DOHH2 (cell line): ENCODE results near the gene CATSPER4.

ENCODE experiments used
- H3F3A ChIP-seq: fragments of 200-600 bp; sonication (generic), shearing (Covaris generic); 2 replicates; pipeline ENCODE4 v1.6.0; 2016; ENCODE audit warnings: antibody characterized with exemption, mild to moderate bottlenecking; ENCODE audit not compliant: control insufficient read depth, insufficient read depth
- H3K27ac ChIP-seq: fragments of 200-600 bp; sonication (generic); 2 replicates; pipeline ENCODE4 v1.5.1; 2014; ENCODE audit warnings: low read depth, mild to moderate bottlenecking, low read length, moderate library complexity
- H3K27me3 ChIP-seq: fragments of 200-600 bp; sonication (generic); 2 replicates; pipeline ENCODE4 v1.6.1; 2014; ENCODE audit warnings: mild to moderate bottlenecking, low read length, mixed read lengths; ENCODE audit not compliant: control insufficient read depth
- H3K36me3 ChIP-seq: fragments of 200-600 bp; sonication (generic); 2 replicates; pipeline ENCODE4 v1.6.1; 2014; ENCODE audit warnings: mild to moderate bottlenecking, low read length, moderate library complexity, mixed read lengths; ENCODE audit not compliant: control insufficient read depth
- H3K4me1 ChIP-seq: fragments of 200-600 bp; sonication (generic); 2 replicates; pipeline ENCODE4 v1.6.1; 2014; ENCODE audit warnings: mild to moderate bottlenecking, low read length, mixed read lengths; ENCODE audit not compliant: control insufficient read depth
- H3K4me2 ChIP-seq: fragments of 200-600 bp; sonication (generic); 2 replicates; pipeline ENCODE4 v1.6.0; 2014; ENCODE audit warnings: mild to moderate bottlenecking, low read length, moderate library complexity
- H3K4me3 ChIP-seq: fragments of 200-600 bp; sonication (generic); 2 replicates; pipeline ENCODE4 v1.5.1; 2014; ENCODE audit warnings: mild to moderate bottlenecking, low read length, mixed read lengths
- H3K79me2 ChIP-seq: fragments of 200-600 bp; sonication (generic); 2 replicates; pipeline ENCODE4 v1.6.1; 2014; ENCODE audit warnings: mild to moderate bottlenecking, low read length, mixed read lengths; ENCODE audit not compliant: control insufficient read depth
- H3K9me2 ChIP-seq: fragments of 200-600 bp; sonication (generic); replicated peaks from 2 replicates; pipeline ENCODE4 v1.6.1; 2014; ENCODE audit warnings: mild to moderate bottlenecking, low read length, mixed read lengths; ENCODE audit not compliant: control insufficient read depth
- H3K9me3 ChIP-seq: fragments of 200-600 bp; sonication (generic); 2 replicates; pipeline ENCODE4 v1.6.1; 2014; ENCODE audit warnings: antibody characterized with exemption, low read length, mixed read lengths; ENCODE audit not compliant: control insufficient read depth, insufficient read depth
- H4K20me1 ChIP-seq: fragments of 200-600 bp; sonication (generic); 2 replicates; pipeline ENCODE4 v1.6.0; 2014; ENCODE audit warnings: low read depth, mild to moderate bottlenecking, antibody characterized with exemption, low read length, moderate library complexity; ENCODE audit not compliant: control insufficient read depth, insufficient read depth
- EZH2phosphoT487 ChIP-seq: fragments of 200-600 bp; sonication (generic); IDR thresholded peaks from 2 replicates; pipeline ENCODE4 v1.6.1; 2017; ENCODE audit warnings: borderline replicate concordance, mild to moderate bottlenecking, antibody characterized with exemption, low read length, moderate library complexity, mixed read lengths
- TF ChIP-seq, protein P1 (sequence below): fragments of 200-600 bp; sonication (generic); IDR thresholded peaks from one replicate; pipeline ENCODE4 v1.5.1; 2014; ENCODE audit warnings: antibody characterized with exemption, mild to moderate bottlenecking, low read depth, low read length; ENCODE audit not compliant: poor library complexity, severe bottlenecking

The CATSPER4 gene

GRCh38 chr1:26155370-26156284, 34.8 kb upstream of the CATSPER4 start:
- Histone ChIP-seq H3K27ac (no peak overlapping the region), H3K36me3 (no peaks in the 10 kb centered on the region), H3K79me2 (no peaks in the 10 kb centered on the region), H3K27me3 (peaks cover 56% of the 10 kb centered on the region), H3K9me3 (no peaks in the 10 kb centered on the region), H3K4me2 (no peak overlapping the region), H3K9me2 (no peaks in the 10 kb centered on the region), H3F3A (no peaks in the 10 kb centered on the region), H3K4me1 (peaks cover 4% of the 10 kb centered on the region), H4K20me1 (no peaks in the 10 kb centered on the region), H3K4me3 (no peak overlapping the region)
- no peak for TF ChIP-seq EZH2phosphoT487
- TF ChIP-seq, protein P1, sequence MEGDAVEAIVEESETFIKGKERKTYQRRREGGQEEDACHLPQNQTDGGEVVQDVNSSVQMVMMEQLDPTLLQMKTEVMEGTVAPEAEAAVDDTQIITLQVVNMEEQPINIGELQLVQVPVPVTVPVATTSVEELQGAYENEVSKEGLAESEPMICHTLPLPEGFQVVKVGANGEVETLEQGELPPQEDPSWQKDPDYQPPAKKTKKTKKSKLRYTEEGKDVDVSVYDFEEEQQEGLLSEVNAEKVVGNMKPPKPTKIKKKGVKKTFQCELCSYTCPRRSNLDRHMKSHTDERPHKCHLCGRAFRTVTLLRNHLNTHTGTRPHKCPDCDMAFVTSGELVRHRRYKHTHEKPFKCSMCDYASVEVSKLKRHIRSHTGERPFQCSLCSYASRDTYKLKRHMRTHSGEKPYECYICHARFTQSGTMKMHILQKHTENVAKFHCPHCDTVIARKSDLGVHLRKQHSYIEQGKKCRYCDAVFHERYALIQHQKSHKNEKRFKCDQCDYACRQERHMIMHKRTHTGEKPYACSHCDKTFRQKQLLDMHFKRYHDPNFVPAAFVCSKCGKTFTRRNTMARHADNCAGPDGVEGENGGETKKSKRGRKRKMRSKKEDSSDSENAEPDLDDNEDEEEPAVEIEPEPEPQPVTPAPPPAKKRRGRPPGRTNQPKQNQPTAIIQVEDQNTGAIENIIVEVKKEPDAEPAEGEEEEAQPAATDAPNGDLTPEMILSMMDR = no peak

GRCh38 chr1:26156285-26157038, 33.9 kb upstream of the CATSPER4 start:
- H3K4me3 ChIP-seq = no peak overlapping the region
- peaks cover 6% of the 10 kb centered on the region for H3K4me1 ChIP-seq
- no peak overlapping the region for H3K27ac ChIP-seq
- no peaks in the 10 kb centered on the region for H3K36me3 ChIP-seq
- H3F3A ChIP-seq = no peaks in the 10 kb centered on the region
- no peak overlapping the region for H3K4me2 ChIP-seq
- no peaks in the 10 kb centered on the region for H3K9me2 ChIP-seq
- no peaks in the 10 kb centered on the region for H3K9me3 ChIP-seq
- no peak for TF ChIP-seq EZH2phosphoT487
- TF ChIP-seq, protein P1 = no peak
- H3K79me2 ChIP-seq = no peaks in the 10 kb centered on the region
- H3K27me3 ChIP-seq = peaks cover 60% of the 10 kb centered on the region
- no peaks in the 10 kb centered on the region for H4K20me1 ChIP-seq

DNA sequence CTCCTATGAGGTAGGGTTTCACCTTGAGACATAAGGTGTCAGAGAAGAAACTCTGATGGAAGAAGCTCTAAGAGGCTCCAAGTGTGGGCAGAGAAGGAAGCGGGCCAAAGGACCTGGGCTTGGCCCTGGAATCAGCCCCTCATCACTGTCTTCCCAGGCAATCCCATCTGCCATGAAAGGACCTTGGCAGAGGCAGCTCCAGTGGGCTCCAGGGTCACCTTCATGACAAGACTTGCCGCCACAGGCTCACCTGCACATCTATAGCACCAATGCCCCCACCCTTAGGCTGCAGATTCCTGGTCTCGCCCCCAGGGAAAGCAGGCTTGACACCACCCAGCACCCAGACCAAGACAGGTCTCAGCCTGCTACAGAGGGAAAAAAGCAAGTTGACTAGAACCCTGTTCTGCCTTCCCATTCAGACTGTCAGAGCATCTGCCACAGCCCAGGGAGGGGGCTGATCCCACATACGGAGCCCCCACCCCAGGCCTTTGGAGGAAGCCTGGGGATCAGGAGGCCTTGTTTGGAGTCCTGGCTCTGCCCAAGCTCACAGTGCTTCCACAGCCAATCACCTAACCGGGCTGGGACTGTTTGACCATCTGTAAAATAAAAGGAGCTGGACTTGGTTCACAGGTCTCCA, 32.0 kb upstream of the CATSPER4 start:
- Histone ChIP-seq H3K27ac (no peak overlapping the region), H3K4me1 (peaks cover 11% of the 10 kb centered on the region)

More for the DNA sequence above, 32.0 kb upstream of the CATSPER4 start:
- no peaks in the 10 kb centered on the region for H4K20me1 ChIP-seq
- H3K9me3 ChIP-seq = no peaks in the 10 kb centered on the region
- no peaks in the 10 kb centered on the region for H3K9me2 ChIP-seq
- peaks cover 64% of the 10 kb centered on the region for H3K27me3 ChIP-seq
- no peak overlapping the region for H3K4me3 ChIP-seq
- no peaks in the 10 kb centered on the region for H3K36me3 ChIP-seq
- no peaks in the 10 kb centered on the region for H3K79me2 ChIP-seq
- H3K4me2 ChIP-seq = no peak overlapping the region
- no peak for TF ChIP-seq EZH2phosphoT487
- TF ChIP-seq, protein P1 = no peak
- H3F3A ChIP-seq = no peaks in the 10 kb centered on the region
